Measurements from ENCODE around the gene PHIP.

PHIP gene

GRCh38 chr6:79070206-79070825 lies 7.7 kb downstream of the PHIP start:
- intact Hi-C loops (cut with DNase I; ENCODE audit: low total_unique reads), result no loop called here
- Histone ChIP-seq H3K9me3 (no peaks in the 10 kb centered on the region), H3K27me3 (no peaks in the 10 kb centered on the region), H3K36me3 (no peaks in the 10 kb centered on the region), H3K4me3 (peak overlapping the region; percentile 1 to 14), H3K4me1 (peaks cover 0 to 70% (median 24%) of the 10 kb centered on the region in 4 donors), H3K27ac (no peak overlapping the region)
- no peak for DNase-seq
- TF ChIP-seq, protein P1, sequence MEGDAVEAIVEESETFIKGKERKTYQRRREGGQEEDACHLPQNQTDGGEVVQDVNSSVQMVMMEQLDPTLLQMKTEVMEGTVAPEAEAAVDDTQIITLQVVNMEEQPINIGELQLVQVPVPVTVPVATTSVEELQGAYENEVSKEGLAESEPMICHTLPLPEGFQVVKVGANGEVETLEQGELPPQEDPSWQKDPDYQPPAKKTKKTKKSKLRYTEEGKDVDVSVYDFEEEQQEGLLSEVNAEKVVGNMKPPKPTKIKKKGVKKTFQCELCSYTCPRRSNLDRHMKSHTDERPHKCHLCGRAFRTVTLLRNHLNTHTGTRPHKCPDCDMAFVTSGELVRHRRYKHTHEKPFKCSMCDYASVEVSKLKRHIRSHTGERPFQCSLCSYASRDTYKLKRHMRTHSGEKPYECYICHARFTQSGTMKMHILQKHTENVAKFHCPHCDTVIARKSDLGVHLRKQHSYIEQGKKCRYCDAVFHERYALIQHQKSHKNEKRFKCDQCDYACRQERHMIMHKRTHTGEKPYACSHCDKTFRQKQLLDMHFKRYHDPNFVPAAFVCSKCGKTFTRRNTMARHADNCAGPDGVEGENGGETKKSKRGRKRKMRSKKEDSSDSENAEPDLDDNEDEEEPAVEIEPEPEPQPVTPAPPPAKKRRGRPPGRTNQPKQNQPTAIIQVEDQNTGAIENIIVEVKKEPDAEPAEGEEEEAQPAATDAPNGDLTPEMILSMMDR (IDR thresholded peaks at IDR 0.05), result no peak

DNA sequence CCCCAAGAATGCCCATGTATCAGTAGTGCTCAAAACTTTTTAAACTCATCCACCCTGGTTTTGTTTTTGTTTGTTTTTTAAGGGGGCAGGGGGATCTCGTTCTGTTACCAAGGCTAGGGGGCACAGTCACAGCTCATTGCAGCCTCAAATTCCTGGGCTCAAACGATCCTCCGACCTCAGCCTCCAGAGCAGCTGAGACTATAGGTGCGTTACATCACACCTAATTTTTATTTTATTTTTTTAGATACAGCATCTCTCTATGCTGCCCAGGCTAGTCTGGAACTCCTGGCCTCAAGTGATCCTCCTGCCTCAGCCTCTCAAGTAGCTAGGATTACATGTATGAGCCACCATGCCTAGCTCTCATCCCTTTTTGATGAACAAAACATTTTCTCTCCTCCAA lies 11.2 kb downstream of the PHIP start:
- no peak for DNase-seq
- intact Hi-C loops (cut with DNase I; ENCODE audit: low total_unique reads), result no loop called here
- no peak overlapping the region for H3K4me3 ChIP-seq
- H3K27me3 ChIP-seq, result no peaks in the 10 kb centered on the region
- peaks cover 0 to 56% (median 17%) of the 10 kb centered on the region in 4 donors for H3K4me1 ChIP-seq
- no peaks in the 10 kb centered on the region for H3K36me3 ChIP-seq
- H3K27ac ChIP-seq, result no peak overlapping the region
- TF ChIP-seq, protein P1 (IDR thresholded peaks at IDR 0.05), result no peak
- no peaks in the 10 kb centered on the region for H3K9me3 ChIP-seq

GRCh38 chr6:79066330-79066729 lies 11.7 kb downstream of the PHIP start:
- H3K4me1 ChIP-seq, result peaks cover 0 to 54% (median 15%) of the 10 kb centered on the region in 4 donors
- H3K36me3 ChIP-seq, result no peaks in the 10 kb centered on the region
- TF ChIP-seq, protein P1 (IDR thresholded peaks at IDR 0.05), result no peak
- intact Hi-C loops (cut with DNase I; ENCODE audit: low total_unique reads), result no loop called here
- no peak overlapping the region for H3K27ac ChIP-seq
- H3K27me3 ChIP-seq, result no peaks in the 10 kb centered on the region
- no peak overlapping the region for H3K4me3 ChIP-seq
- DNase-seq, result no peak
- no peaks in the 10 kb centered on the region for H3K9me3 ChIP-seq

DNA sequence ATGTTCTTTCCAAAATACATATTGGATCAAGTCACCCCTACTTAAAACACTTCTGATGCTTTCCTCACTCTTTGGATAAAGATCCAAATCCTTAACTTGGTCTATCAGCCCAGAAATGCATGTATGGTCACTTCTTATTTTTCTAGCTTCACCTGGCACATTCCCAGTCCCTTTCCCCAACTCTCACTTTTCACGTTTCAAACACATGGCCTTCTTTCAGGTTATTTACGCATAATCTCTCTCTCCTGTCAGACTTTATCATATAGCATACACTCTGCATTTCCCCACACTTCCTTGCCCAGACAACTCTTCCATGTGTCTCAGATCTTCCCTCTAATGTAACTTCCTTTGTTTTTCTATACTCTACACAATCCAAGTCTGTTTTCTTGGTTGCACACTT lies 12.8 kb downstream of the PHIP start:
- Histone ChIP-seq H3K4me3 (no peak overlapping the region), H3K9me3 (no peaks in the 10 kb centered on the region), H3K36me3 (peaks cover 3 to 4% (median 4%) of the 10 kb centered on the region in 3 donors), H3K27me3 (no peaks in the 10 kb centered on the region), H3K27ac (no peak overlapping the region), H3K4me1 (peaks cover 0 to 43% (median 11%) of the 10 kb centered on the region in 4 donors)
- intact Hi-C loops (cut with DNase I; ENCODE audit: low total_unique reads), result no loop called here
- TF ChIP-seq, protein P1 (IDR thresholded peaks at IDR 0.05), result no peak
- no peak for DNase-seq

DNA sequence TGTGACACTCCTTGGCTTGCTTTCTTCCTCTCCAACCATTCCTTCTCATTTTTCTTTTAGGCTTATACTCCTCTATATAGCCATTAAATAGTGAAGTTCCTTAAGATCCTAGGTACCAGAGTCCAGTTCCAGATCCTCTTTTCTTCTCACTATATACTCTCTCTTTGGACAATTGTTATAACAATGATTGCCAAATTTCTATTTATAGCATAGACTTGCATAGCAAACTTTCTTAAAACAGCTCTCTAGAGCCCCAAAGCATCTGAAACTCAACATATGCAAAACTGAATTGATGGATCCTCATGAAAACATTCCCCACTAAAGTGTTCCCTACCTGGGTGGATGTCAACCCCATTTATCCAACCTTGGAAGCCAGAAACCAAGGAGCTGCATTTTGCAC lies 13.4 kb downstream of the PHIP start:
- Histone ChIP-seq H3K27me3 (no peaks in the 10 kb centered on the region), H3K27ac (no peak overlapping the region), H3K4me3 (no peak overlapping the region), H3K4me1 (peaks cover 0 to 37% (median 9%) of the 10 kb centered on the region in 4 donors), H3K36me3 (peaks cover 8 to 10% (median 8%) of the 10 kb centered on the region in 3 donors), H3K9me3 (no peaks in the 10 kb centered on the region)
- DNase-seq, result no peak
- TF ChIP-seq, protein P1 (IDR thresholded peaks at IDR 0.05), result no peak
- intact Hi-C loops (cut with DNase I; ENCODE audit: low total_unique reads), result no loop called here
